GM21515 (cell line): ENCODE measurements around the gene EGFL8.

Experiments used
- ATAC-seq: cut with Tn5 transposase; IDR thresholded peaks from one replicate; pipeline ENCODE4 v1.9.1; 2021; ENCODE audit not compliant: unreplicated experiment

The EGFL8 gene

GRCh38 chr6:32167154-32167760 lies 2.9 kb downstream of the EGFL8 start:
- ATAC-seq, result no peak

GRCh38 chr6:32167761-32168262 lies 3.4 kb downstream of the EGFL8 start:
- ATAC-seq, result no peak

- ATAC-seq, result no peak
These were observed 4.0 kb downstream of the EGFL8 start for GRCh38 chr6:32168350-32168749.

- ATAC-seq, result no peak
These were observed 4.6 kb downstream of the EGFL8 start for GRCh38 chr6:32168807-32169591.

GRCh38 chr6:32170294-32170693 lies 5.9 kb downstream of the EGFL8 start:
- ATAC-seq, result no peak

GRCh38 chr6:32171234-32171633 lies 6.8 kb downstream of the EGFL8 start:
- ATAC-seq, result no peak

- no peak for ATAC-seq
These were observed 8.8 kb downstream of the EGFL8 start for GRCh38 chr6:32173051-32173727.

- no peak for ATAC-seq
These were observed 10.0 kb downstream of the EGFL8 start for GRCh38 chr6:32174416-32174815.

- ATAC-seq, result no peak
These were observed 10.9 kb downstream of the EGFL8 start for GRCh38 chr6:32175322-32175710.

GRCh38 chr6:32175711-32176475 lies 11.5 kb downstream of the EGFL8 start, which contains the start of gene AGPAT1:
Gene AGPAT1 (minus strand): TSS chr6:32176084. CDS start chr6:32171496, 4,588 bp downstream.
- peak; percentile 42 for ATAC-seq

- ATAC-seq, result no peak
These were observed 12.2 kb downstream of the EGFL8 start for GRCh38 chr6:32176476-32177182.

GRCh38 chr6:32177183-32177787 lies 12.9 kb downstream of the EGFL8 start:
- ATAC-seq, result no peak

GRCh38 chr6:32177788-32178546 lies 13.6 kb downstream of the EGFL8 start, which contains the start of gene RNF5:
Gene RNF5 (plus strand): TSS chr6:32178405. CDS start chr6:32178512, 107 bp downstream.
- ATAC-seq, result peak; percentile 75

- ATAC-seq, result no peak
These were observed 14.4 kb downstream of the EGFL8 start for GRCh38 chr6:32178547-32179440.

- ATAC-seq, result no peak
These were observed 15.5 kb downstream of the EGFL8 start for GRCh38 chr6:32179766-32180405.

GRCh38 chr6:32181148-32181702 lies 16.8 kb downstream of the EGFL8 start:
- ATAC-seq, result no peak

GRCh38 chr6:32181915-32182529 lies 17.6 kb downstream of the EGFL8 start:
- no peak for ATAC-seq
